GM12878 (cell line): ENCODE results near the gene CACNA2D3. TPM values are rescaled to one million over a fixed set of nuclear protein-coding genes. Genes with fewer than 3 reads are reported as not detected.

Experiments
- ATAC-seq: fragments of 200-7000 bp; cut with Tn5 transposase; 3 replicates; pipeline ENCODE4 v1.9.1; 2020; ENCODE audit warnings: mild to moderate bottlenecking, moderate library complexity
- BruUV-seq: library from RNA; stranded (reverse); fragments of 400-500 nt; replicated peaks from 2 replicates; lab custom pipeline; 2021; lab: Mats Ljungman, UMichigan
- CTCF ChIA-PET: fragments of 300-600 bp; sonication (Branson Sonifier 250); formaldehyde crosslinking; extraction: SDS; loops from one replicate; lab custom pipeline; 2021; ENCODE audit warnings: inconsistent platforms; lab: Yijun Ruan, JAX
- POLR2A ChIA-PET: fragments of 350-600 bp; formaldehyde crosslinking; extraction: SDS; loops from one replicate; lab custom pipeline; 2021; ENCODE audit warnings: inconsistent platforms; lab: Charles Lee
- RAD21 ChIA-PET: fragments of 300-600 bp; sonication (Branson Sonifier 250); formaldehyde crosslinking; loops from one replicate; lab custom pipeline; 2023; ENCODE audit warnings: antibody characterized with exemption; ENCODE audit not compliant: unreplicated experiment; lab: Charles Lee
- SMC1A ChIA-PET: fragments of 300-600 bp; sonication (Branson Sonifier 250); formaldehyde crosslinking; loops from one replicate; lab custom pipeline; 2023; ENCODE audit not compliant: unreplicated experiment, uncharacterized antibody; lab: Charles Lee
- DNase-seq: peaks from one replicate; pipeline ENCODE4 v3.0.0-alpha.2; 2011; ENCODE audit warnings: low read depth, low spot score
- FAIRE-seq: peaks from 3 replicates; lab custom pipeline; 2011; peaks lifted over from hg19 to GRCh38; lab: Jason Lieb, UNC
- H2AFZ ChIP-seq: 2 replicates; pipeline ENCODE4 v1.6.0; 2011; ENCODE audit warnings: low read depth, low read length, control low read depth; ENCODE audit not compliant: control insufficient read depth
- H3K27ac ChIP-seq: 2 replicates; pipeline ENCODE4 v1.5.1; 2011; ENCODE audit warnings: control low read depth; ENCODE audit not compliant: control insufficient read depth, insufficient read depth
- H3K27me3 ChIP-seq, 2 experiments: replicated peaks in 1 of 2; 2 replicates each; pipeline versions ENCODE4 v1.6.0 to v1.6.1; 2011; ENCODE audit warnings: low read length in 1 of 2; ENCODE audit not compliant: control insufficient read depth in 2 of 2, insufficient read depth in 2 of 2
- H3K36me3 ChIP-seq, 2 experiments: 2 replicates each; pipeline ENCODE4 v1.5.1; 2011; ENCODE audit warnings: low read length in 1 of 2; ENCODE audit not compliant: control insufficient read depth in 2 of 2, insufficient read depth in 2 of 2
- H3K4me1 ChIP-seq: 2 replicates; pipeline ENCODE4 v1.6.1; 2011; ENCODE audit warnings: mild to moderate bottlenecking, low read length, moderate library complexity, mixed read lengths; ENCODE audit not compliant: control insufficient read depth, insufficient read depth
- H3K4me2 ChIP-seq: 2 replicates; pipeline ENCODE4 v1.6.0; 2011; ENCODE audit warnings: control low read depth; ENCODE audit not compliant: control insufficient read depth, insufficient read depth
- H3K4me3 ChIP-seq: fragments of 200-600 bp; sonication (generic); 2 replicates; pipeline ENCODE4 v1.5.1; 2016
- H3K79me2 ChIP-seq: 2 replicates; pipeline ENCODE4 v1.6.0; 2011; ENCODE audit warnings: low read length; ENCODE audit not compliant: control insufficient read depth, insufficient read depth
- H3K9ac ChIP-seq: 2 replicates; pipeline ENCODE4 v1.8.0; 2011; ENCODE audit warnings: low read length, control low read depth, mixed read lengths; ENCODE audit not compliant: control insufficient read depth, insufficient read depth
- H3K9me3 ChIP-seq: replicated peaks from 3 replicates; pipeline ENCODE4 v1.5.1; 2011; ENCODE audit warnings: mild to moderate bottlenecking, low read length; ENCODE audit not compliant: control insufficient read depth, insufficient read depth
- H4K20me1 ChIP-seq: 2 replicates; pipeline ENCODE4 v1.6.0; 2011; ENCODE audit not compliant: control insufficient read depth, insufficient read depth
- ASH2L ChIP-seq: fragments of 300-600, 200-600 bp; sonication (generic); IDR thresholded peaks from 2 replicates; pipeline ENCODE4 v1.6.1; 2017; ENCODE audit warnings: low read depth, mild to moderate bottlenecking, borderline replicate concordance
- BACH1 ChIP-seq: fragments of 450-650 bp; IDR thresholded peaks from 2 replicates; pipeline ENCODE4 v1.6.1; 2017; ENCODE audit warnings: mild to moderate bottlenecking, borderline replicate concordance
- CBFB ChIP-seq: IDR thresholded peaks from 2 replicates; pipeline ENCODE4 v1.6.1; 2016; ENCODE audit warnings: antibody characterized with exemption, low read depth
- CEBPB ChIP-seq, 2 experiments: fragments of 150-350 bp in 1 of 2; IDR thresholded peaks; 2 replicates each; pipeline ENCODE4 v1.6.1; 2012 to 2014; ENCODE audit warnings: low read depth in 2 of 2, low read length in 2 of 2, borderline replicate concordance in 1 of 2, inconsistent platforms in 1 of 2
- CREB1 ChIP-seq: IDR thresholded peaks from 2 replicates; pipeline ENCODE4 v1.6.1; 2012; ENCODE audit warnings: low read depth, mild to moderate bottlenecking, inconsistent platforms
- EED ChIP-seq: sonication (generic); IDR thresholded peaks from 2 replicates; pipeline ENCODE4 v1.6.1; 2016; ENCODE audit warnings: antibody characterized with exemption, low read depth
- GATAD2B ChIP-seq: fragments of 450-650 bp; conservative IDR thresholded peaks from 2 replicates; pipeline ENCODE4 v1.6.1; 2017; ENCODE audit warnings: low read depth, mild to moderate bottlenecking, moderate library complexity
- MTA2 ChIP-seq: fragments of 450-650 bp; IDR thresholded peaks from 2 replicates; pipeline ENCODE4 v1.6.1; 2016; ENCODE audit warnings: low read depth, mild to moderate bottlenecking, moderate library complexity
- STAT1 ChIP-seq: fragments of 450-650 bp; conservative IDR thresholded peaks from 2 replicates; pipeline ENCODE4 v1.6.1; 2014; ENCODE audit warnings: antibody characterized with exemption, mild to moderate bottlenecking
- TARDBP ChIP-seq: IDR thresholded peaks from 2 replicates; pipeline ENCODE4 v1.6.1; 2016; ENCODE audit warnings: borderline replicate concordance
- TBL1XR1 ChIP-seq: IDR thresholded peaks from 2 replicates; pipeline ENCODE4 v1.6.1; 2012; ENCODE audit warnings: low read depth, low read length, improper control_type of control experiment
- WGBS: methylation state at CpG from one replicate; pipeline ENCODE4 v1.1.6; 2016; ENCODE audit warnings: low lambda C conversion rate; ENCODE audit not compliant: insufficient replicate concordance, insufficient coverage; ENCODE audit errors: missing lambda C conversion rate; 5-methylcytosine and 5-hydroxymethylcytosine counted together
- in situ Hi-C: fragments of 300-500 bp; cut with MboI; formaldehyde crosslinking; loops from 9 replicates; pipeline ENCODE4 v1.14.3; 2018; ENCODE audit warnings: mixed read lengths
- intact Hi-C: fragments of 100-400 bp; cut with micrococcal nuclease; formaldehyde crosslinking; loops from one replicate; pipeline ENCODE4 v1.14.2; 2022; ENCODE audit not compliant: unreplicated experiment
- polyA plus RNA-seq, 11 experiments: library from polyadenylated mRNA; depleted of rRNA in 4 of 11; unstranded in 6 of 11; stranded (reverse) in 5 of 11; fragments of >200 nt; fragmentation: Nextera tagmentation in 4 of 11; fragmentation: Illumina TruSeq in 1 of 11; extraction: Ambion mirVana in 4 of 11; extraction: Trizol in 1 of 11; gene quantifications; 1 replicate in 1 of 11; 2 replicates in 10 of 11; pipeline versions ENCODE4 v1.2.1 to v1.2.3, GENCODE V29; 2011 to 2016; ENCODE audit warnings: inconsistent platforms in 2 of 11, missing spikeins in 2 of 11, low read depth in 1 of 11
- total RNA-seq, 4 experiments: library from RNA; depleted of rRNA in 3 of 4; stranded (reverse); fragments of >200 nt in 3 of 4; fragmentation: Illumina TruSeq in 1 of 4; extraction: Trizol in 1 of 4; gene quantifications; 2 replicates each; pipeline versions ENCODE4 v1.2.1 to v1.2.3, GENCODE V29; 2013 to 2021
- TF ChIP-seq, protein P1 (sequence below): fragments of 450-650 bp; formaldehyde crosslinking; IDR thresholded peaks from 2 replicates; pipeline ENCODE4 v1.5.0; 2022; ENCODE audit warnings: mild to moderate bottlenecking, missing genetic modification characterization
- TF ChIP-seq, protein P2 (sequence below): fragments of 450-650 bp; IDR thresholded peaks from 2 replicates; pipeline ENCODE4 v1.6.1; 2016; ENCODE audit warnings: mild to moderate bottlenecking
- TF ChIP-seq, protein P3 (sequence below): IDR thresholded peaks from 2 replicates; pipeline ENCODE4 v1.6.1; 2012; ENCODE audit warnings: mild to moderate bottlenecking, low read depth, low read length
- TF ChIP-seq, protein P4 (sequence below): fragments of 450-650 bp; conservative IDR thresholded peaks from 2 replicates; pipeline ENCODE4 v1.6.1; 2017; ENCODE audit warnings: mild to moderate bottlenecking, moderate library complexity

Gene CACNA2D3
- total and polyA plus RNA-seq, 10 of the 15 experiments (the other 5 are each of a cell fraction or from before 2014, with no cell fraction given) = not detected

DNA sequence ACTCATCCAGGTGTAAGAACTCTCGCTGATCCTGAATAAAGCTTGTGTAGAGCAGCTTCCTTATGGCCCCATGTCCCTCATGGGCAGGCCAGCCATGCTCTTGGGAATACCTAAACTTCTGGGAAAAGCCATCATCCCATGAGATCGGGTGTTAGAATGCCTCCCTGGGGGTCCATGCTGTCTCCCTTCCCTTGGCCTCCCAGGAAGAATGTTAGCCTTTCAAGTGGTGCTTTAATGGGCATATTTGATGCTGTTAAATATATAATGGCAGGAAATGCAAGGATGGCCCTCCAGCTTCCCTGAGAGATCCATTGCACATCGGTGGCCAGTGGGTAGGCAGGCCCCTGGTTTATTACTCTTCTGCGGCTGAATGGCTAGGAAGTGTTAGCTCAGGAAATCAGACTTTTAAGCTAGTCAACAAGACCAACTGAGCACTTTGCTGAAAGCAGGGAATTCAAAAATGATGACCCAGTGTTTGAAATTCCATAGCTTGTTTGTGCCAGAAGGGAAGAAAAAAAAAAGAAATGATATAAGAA is 866.0 kb downstream of the CACNA2D3 start:
- RAD21 ChIA-PET = no interaction called here
- no peak for DNase-seq
- POLR2A ChIA-PET = no interaction called here

More for the DNA sequence above, 866.0 kb downstream of the CACNA2D3 start:
- Histone ChIP-seq H3K4me2 (no peak overlapping the region), H3K9ac (no peak overlapping the region), H3K4me3 (no peak overlapping the region), H4K20me1 (no peaks in the 10 kb centered on the region), H3K79me2 (no peaks in the 10 kb centered on the region), H3K4me1 (no peaks in the 10 kb centered on the region), H3K9me3 (no peaks in the 10 kb centered on the region), H3K27me3 (no peaks in the 10 kb centered on the region), H2AFZ (no peak overlapping the region), H3K36me3 (no peaks in the 10 kb centered on the region), H3K27ac (no peak overlapping the region)
- WGBS = 36% methylated on average over 4 of the region's 4 CpGs
- ChIA-PET CTCF (no interaction called here), SMC1A (no interaction called here)
- FAIRE-seq = no peak
- intact Hi-C loops = no loop called here
- in situ Hi-C loops = no loop called here
- TF ChIP-seq TARDBP (no peak), CREB1 (no peak), GATAD2B (no peak), EED (no peak), MTA2 (no peak), CEBPB (IDR thresholded peaks at IDR 0.05; ENCODE audit: borderline replicate concordance in 1 of 2, low read depth in 2 of 2, low read length in 2 of 2) (no peak), ASH2L (no peak), STAT1 (no peak), BACH1 (no peak), CBFB (no peak), TBL1XR1 (no peak)
- TF ChIP-seq, protein P1, sequence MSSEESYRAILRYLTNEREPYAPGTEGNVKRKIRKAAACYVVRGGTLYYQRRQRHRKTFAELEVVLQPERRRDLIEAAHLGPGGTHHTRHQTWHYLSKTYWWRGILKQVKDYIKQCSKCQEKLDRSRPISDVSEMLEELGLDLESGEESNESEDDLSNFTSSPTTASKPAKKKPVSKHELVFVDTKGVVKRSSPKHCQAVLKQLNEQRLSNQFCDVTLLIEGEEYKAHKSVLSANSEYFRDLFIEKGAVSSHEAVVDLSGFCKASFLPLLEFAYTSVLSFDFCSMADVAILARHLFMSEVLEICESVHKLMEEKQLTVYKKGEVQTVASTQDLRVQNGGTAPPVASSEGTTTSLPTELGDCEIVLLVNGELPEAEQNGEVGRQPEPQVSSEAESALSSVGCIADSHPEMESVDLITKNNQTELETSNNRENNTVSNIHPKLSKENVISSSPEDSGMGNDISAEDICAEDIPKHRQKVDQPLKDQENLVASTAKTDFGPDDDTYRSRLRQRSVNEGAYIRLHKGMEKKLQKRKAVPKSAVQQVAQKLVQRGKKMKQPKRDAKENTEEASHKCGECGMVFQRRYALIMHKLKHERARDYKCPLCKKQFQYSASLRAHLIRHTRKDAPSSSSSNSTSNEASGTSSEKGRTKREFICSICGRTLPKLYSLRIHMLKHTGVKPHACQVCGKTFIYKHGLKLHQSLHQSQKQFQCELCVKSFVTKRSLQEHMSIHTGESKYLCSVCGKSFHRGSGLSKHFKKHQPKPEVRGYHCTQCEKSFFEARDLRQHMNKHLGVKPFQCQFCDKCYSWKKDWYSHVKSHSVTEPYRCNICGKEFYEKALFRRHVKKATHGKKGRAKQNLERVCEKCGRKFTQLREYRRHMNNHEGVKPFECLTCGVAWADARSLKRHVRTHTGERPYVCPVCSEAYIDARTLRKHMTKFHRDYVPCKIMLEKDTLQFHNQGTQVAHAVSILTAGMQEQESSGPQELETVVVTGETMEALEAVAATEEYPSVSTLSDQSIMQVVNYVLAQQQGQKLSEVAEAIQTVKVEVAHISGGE (CRISPR knock-in tag) = no peak
- TF ChIP-seq, protein P2, sequence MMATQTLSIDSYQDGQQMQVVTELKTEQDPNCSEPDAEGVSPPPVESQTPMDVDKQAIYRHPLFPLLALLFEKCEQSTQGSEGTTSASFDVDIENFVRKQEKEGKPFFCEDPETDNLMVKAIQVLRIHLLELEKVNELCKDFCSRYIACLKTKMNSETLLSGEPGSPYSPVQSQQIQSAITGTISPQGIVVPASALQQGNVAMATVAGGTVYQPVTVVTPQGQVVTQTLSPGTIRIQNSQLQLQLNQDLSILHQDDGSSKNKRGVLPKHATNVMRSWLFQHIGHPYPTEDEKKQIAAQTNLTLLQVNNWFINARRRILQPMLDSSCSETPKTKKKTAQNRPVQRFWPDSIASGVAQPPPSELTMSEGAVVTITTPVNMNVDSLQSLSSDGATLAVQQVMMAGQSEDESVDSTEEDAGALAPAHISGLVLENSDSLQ = no peak
- TF ChIP-seq, protein P3, sequence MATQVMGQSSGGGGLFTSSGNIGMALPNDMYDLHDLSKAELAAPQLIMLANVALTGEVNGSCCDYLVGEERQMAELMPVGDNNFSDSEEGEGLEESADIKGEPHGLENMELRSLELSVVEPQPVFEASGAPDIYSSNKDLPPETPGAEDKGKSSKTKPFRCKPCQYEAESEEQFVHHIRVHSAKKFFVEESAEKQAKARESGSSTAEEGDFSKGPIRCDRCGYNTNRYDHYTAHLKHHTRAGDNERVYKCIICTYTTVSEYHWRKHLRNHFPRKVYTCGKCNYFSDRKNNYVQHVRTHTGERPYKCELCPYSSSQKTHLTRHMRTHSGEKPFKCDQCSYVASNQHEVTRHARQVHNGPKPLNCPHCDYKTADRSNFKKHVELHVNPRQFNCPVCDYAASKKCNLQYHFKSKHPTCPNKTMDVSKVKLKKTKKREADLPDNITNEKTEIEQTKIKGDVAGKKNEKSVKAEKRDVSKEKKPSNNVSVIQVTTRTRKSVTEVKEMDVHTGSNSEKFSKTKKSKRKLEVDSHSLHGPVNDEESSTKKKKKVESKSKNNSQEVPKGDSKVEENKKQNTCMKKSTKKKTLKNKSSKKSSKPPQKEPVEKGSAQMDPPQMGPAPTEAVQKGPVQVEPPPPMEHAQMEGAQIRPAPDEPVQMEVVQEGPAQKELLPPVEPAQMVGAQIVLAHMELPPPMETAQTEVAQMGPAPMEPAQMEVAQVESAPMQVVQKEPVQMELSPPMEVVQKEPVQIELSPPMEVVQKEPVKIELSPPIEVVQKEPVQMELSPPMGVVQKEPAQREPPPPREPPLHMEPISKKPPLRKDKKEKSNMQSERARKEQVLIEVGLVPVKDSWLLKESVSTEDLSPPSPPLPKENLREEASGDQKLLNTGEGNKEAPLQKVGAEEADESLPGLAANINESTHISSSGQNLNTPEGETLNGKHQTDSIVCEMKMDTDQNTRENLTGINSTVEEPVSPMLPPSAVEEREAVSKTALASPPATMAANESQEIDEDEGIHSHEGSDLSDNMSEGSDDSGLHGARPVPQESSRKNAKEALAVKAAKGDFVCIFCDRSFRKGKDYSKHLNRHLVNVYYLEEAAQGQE = no peak
- TF ChIP-seq, protein P4, sequence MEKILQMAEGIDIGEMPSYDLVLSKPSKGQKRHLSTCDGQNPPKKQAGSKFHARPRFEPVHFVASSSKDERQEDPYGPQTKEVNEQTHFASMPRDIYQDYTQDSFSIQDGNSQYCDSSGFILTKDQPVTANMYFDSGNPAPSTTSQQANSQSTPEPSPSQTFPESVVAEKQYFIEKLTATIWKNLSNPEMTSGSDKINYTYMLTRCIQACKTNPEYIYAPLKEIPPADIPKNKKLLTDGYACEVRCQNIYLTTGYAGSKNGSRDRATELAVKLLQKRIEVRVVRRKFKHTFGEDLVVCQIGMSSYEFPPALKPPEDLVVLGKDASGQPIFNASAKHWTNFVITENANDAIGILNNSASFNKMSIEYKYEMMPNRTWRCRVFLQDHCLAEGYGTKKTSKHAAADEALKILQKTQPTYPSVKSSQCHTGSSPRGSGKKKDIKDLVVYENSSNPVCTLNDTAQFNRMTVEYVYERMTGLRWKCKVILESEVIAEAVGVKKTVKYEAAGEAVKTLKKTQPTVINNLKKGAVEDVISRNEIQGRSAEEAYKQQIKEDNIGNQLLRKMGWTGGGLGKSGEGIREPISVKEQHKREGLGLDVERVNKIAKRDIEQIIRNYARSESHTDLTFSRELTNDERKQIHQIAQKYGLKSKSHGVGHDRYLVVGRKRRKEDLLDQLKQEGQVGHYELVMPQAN = no peak
- no TSS peak for BruUV-seq
- ATAC-seq = no peak
